NCI-H748 treated with DMSO at 0.1 percent for 48 hours (cell line): ENCODE data around the gene SEPTIN8.
A peak's percentile ranks its signal among the peaks of the same experiment; 100 is the strongest.

ENCODE experiments used
- DNase-seq: peaks from one replicate; lab custom pipeline; 2025; lab: John Stamatoyannopoulos, UW

The SEPTIN8 gene

GRCh38 chr5:132748522-132749000 lies 28.5 kb downstream of the SEPTIN8 start:
- no peak for DNase-seq

GRCh38 chr5:132747616-132748440 lies 29.2 kb downstream of the SEPTIN8 start:
- no peak for DNase-seq

DNA sequence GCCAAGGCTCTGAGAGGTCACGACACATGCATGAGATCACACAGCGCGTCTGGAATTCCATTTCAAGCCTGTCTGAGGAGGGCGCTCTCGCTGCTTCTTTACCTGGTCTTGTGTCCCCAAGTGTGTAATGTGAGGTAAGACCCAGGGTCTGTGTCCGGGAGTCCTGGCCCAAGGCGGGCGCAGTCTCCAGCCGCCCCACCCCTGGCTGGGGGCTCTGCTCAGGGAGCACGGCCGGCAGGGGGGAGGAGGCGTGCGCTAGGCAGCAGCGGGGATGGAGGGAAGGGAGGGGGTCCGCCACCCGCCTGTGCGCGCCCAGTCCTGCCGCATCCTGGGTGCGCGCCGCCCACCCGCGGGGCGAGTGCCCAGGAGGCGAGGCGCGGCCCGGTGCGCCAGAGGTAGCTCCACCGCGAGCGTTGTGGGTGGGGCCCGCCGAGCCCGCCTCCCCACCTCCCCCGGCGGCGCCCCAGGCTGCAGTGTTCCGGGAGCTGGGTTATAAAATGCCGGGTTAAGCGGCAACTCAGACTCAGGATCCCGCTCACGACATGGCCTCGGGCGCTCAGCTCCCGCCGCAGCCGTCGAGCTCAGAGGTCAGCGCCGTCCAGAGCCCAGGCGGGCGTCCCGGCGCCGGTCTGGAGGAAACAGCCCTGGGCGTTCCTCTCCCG lies 30.0 kb downstream of the SEPTIN8 start, which contains the start of gene CCNI2:
Gene CCNI2 (plus strand): TSS at position 473 of the 662 bp plus-strand sequence. CDS start 70 bp downstream, at position 543.
- no peak for DNase-seq

- DNase-seq: no peak
Measured at GRCh38 chr5:132746592-132746953, 30.5 kb downstream of the SEPTIN8 start.

GRCh38 chr5:132744659-132745058 lies 32.4 kb downstream of the SEPTIN8 start:
- no peak for DNase-seq

- DNase-seq: no peak
Measured at GRCh38 chr5:132742626-132743025, 34.4 kb downstream of the SEPTIN8 start.

- DNase-seq: no peak
Measured at GRCh38 chr5:132742158-132742557, 34.9 kb downstream of the SEPTIN8 start.

DNA sequence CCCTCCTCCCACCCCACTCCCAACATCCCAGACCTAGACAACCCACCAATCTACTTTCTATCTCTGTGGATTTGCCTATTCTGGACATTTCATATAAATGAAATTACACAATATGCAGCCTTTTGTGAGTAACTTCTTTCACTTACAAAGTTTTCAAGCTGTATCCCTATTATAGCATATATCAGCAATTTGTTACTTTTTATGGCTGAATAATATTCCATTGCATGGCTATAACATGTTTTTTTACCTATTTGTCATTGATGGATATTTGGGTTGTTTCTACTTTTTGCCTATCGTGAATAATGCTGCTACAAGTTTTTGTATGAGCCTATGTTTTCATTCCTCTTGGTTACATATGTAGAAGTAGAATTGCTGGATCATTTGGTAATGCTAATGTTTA lies 37.8 kb downstream of the SEPTIN8 start:
- no peak for DNase-seq

GRCh38 chr5:132737982-132738681 lies 38.9 kb downstream of the SEPTIN8 start:
- DNase-seq: no peak

GRCh38 chr5:132736853-132737833 lies 39.9 kb downstream of the SEPTIN8 start, which contains the start of gene KIF3A:
TSS of gene KIF3A (minus strand) at chr5:132737546. CDS start at chr5:132737419, 127 bp downstream.
- DNase-seq: peak; percentile 97

GRCh38 chr5:132734687-132735086 lies 42.4 kb downstream of the SEPTIN8 start:
- DNase-seq: no peak

DNA sequence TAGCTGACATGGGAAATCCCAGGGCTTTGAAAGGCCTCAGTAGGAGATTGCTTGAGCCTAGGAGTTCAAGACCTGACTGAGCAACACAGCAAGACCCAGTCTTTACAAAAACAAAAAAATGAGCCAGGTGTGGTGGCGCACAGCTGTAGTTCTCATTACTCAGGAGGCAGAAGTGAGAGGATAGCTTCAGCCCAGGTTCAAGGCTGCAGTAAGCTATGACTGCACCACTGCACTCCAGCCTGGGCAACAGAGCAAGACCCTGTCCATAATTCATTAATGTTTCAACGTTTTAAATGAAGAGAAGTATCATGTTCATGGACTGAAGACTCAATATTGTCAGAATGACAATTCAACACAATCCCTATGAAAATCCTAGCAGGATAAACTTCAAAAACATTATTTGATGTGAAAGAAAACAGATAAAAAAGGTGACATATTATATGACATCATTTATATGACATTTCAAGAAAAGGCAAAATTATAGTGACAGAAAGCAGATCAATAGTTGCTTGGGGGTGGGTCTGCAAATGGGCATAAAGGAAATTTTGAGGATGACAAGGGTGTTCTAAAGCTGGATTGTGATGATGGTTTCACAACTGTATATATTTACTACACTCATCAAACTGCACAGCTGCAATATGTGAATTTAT lies 43.4 kb downstream of the SEPTIN8 start:
- DNase-seq: no peak

- DNase-seq: no peak
Measured at GRCh38 chr5:132729896-132730295, 47.1 kb downstream of the SEPTIN8 start.

DNA sequence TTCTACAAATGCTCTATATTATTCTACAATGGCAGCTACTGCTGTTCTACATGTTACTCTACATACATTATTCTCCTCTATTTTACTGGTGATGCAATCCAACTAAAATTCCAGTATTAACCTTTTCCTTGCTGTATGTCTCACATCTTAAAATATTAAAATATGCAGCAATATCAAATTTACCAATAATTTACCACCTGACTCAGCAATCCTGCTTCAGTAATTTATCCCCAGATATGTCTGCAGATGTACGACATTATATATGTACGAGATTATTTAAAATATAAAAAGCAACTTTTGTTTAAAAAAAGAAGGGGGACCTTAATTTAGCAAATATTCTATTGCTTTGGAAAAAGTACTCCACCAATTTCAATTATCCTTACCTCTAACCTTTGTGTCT lies 51.3 kb downstream of the SEPTIN8 start:
- DNase-seq: no peak

- no peak for DNase-seq
Measured at GRCh38 chr5:132718544-132719312, 58.3 kb downstream of the SEPTIN8 start.

DNA sequence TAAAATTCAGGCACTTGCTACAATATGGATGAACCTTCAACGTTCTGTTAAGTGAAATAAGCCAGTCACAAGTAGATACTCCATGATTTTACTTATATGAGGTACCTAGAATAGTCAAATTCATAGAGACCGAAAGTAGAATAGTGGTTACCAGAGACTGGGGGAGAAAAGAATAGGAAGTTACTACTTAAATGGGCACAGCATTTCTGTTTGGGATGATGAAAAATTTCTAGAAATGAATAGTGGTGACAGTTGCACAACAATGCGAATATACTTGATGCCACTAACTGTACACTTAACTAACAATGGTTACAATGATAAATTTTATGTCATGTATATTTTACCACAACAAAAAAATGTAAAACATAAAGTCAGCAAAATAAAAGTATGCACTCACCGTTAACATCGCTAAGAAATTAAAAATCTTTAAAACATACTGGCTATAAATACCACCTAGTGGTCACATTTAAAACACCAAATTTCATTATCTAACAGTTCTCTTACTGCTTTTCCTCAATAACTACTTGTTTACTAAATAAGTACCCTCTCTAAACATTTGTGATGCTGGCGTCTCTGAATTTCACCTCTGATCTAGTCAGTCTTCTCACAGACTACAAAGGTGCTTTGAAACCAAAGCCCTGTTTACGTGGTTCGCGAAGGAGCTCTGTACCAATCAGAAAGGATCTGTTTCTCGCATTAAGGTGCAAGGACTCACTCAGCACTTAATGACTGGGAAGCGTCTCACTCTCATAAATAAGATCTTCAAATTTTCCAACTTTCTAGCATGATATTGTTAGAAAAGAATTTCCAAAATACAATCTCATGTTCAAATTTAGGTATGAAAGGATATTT lies 62.4 kb downstream of the SEPTIN8 start:
- no peak for DNase-seq

GRCh38 chr5:132708645-132709044 lies 68.4 kb downstream of the SEPTIN8 start:
- DNase-seq: no peak

GRCh38 chr5:132704875-132705274 lies 72.2 kb downstream of the SEPTIN8 start:
- no peak for DNase-seq
